HepG2 (cell line): ENCODE measurements around the gene OR2V2. TPM values are rescaled to one million over a fixed set of nuclear protein-coding genes. Genes with fewer than 3 reads are reported as not detected.

Experiments
- ARID5B ChIP-seq: IDR thresholded peaks from 2 replicates; pipeline ENCODE4 v1.4.0; 2020; ENCODE audit warnings: mild to moderate bottlenecking, missing genetic modification reagents
- HOXA3 ChIP-seq: sonication (generic); formaldehyde crosslinking; IDR thresholded peaks from 2 replicates; pipeline ENCODE4 v1.5.0; 2020; ENCODE audit warnings: missing genetic modification reagents
- MYNN ChIP-seq: sonication (generic); formaldehyde crosslinking; IDR thresholded peaks from 2 replicates; pipeline ENCODE4 v1.4.0; 2020; ENCODE audit warnings: mild to moderate bottlenecking, low read depth, missing genetic modification reagents
- PLRG1 ChIP-seq: fragments of 450-650 bp; conservative IDR thresholded peaks from 2 replicates; pipeline ENCODE4 v1.6.1; 2016
- ZNF292 ChIP-seq: sonication (generic); formaldehyde crosslinking; IDR thresholded peaks from 2 replicates; pipeline ENCODE4 v1.8.1; 2022; ENCODE audit warnings: mild to moderate bottlenecking, low read depth, missing genetic modification reagents, borderline replicate concordance
- ZNF777 ChIP-seq: sonication (generic); formaldehyde crosslinking; IDR thresholded peaks from 2 replicates; pipeline ENCODE4 v1.4.0; 2020; ENCODE audit warnings: missing genetic modification reagents
- polyA plus RNA-seq, 8 experiments: library from polyadenylated mRNA; depleted of rRNA in 3 of 8; stranded (reverse) in 7 of 8; unstranded in 1 of 8; fragments of >200 nt; fragmentation: Illumina TruSeq in 4 of 8; extraction: Trizol in 4 of 8; gene quantifications; 2 replicates each; pipeline versions ENCODE4 v1.2.1 to v1.2.3, GENCODE V29; 2011 to 2016; ENCODE audit warnings: low read depth in 4 of 8, missing spikeins in 1 of 8, mixed read lengths in 1 of 8; ENCODE audit not compliant: insufficient read depth in 1 of 8
- total RNA-seq, 5 experiments: library from RNA; depleted of rRNA; stranded (reverse); fragments of >200 nt; fragmentation: Illumina TruSeq; extraction: Trizol; gene quantifications; 2 replicates each; pipeline ENCODE4 v1.2.3, GENCODE V29; 2016; ENCODE audit warnings: low read depth in 1 of 5
- TF ChIP-seq, protein P1 (sequence below): sonication (generic); formaldehyde crosslinking; IDR thresholded peaks from 2 replicates; pipeline ENCODE4 v1.5.0; 2020; ENCODE audit warnings: mild to moderate bottlenecking, missing genetic modification reagents, borderline replicate concordance
- TF ChIP-seq, protein P2 (sequence below): sonication (generic); formaldehyde crosslinking; conservative IDR thresholded peaks from 2 replicates; pipeline ENCODE4 v1.4.0; 2020; ENCODE audit warnings: mild to moderate bottlenecking, missing genetic modification reagents, moderate library complexity
- TF ChIP-seq, protein P3 (sequence below): sonication (generic); formaldehyde crosslinking; IDR thresholded peaks from 2 replicates; pipeline ENCODE4 v1.9.0; 2021; ENCODE audit warnings: mild to moderate bottlenecking, missing genetic modification reagents

Gene OR2V2
- total and polyA plus RNA-seq, 2 of the 13 experiments (the other 11 are each of a cell fraction or from before 2014, with no cell fraction given) = not detected

DNA sequence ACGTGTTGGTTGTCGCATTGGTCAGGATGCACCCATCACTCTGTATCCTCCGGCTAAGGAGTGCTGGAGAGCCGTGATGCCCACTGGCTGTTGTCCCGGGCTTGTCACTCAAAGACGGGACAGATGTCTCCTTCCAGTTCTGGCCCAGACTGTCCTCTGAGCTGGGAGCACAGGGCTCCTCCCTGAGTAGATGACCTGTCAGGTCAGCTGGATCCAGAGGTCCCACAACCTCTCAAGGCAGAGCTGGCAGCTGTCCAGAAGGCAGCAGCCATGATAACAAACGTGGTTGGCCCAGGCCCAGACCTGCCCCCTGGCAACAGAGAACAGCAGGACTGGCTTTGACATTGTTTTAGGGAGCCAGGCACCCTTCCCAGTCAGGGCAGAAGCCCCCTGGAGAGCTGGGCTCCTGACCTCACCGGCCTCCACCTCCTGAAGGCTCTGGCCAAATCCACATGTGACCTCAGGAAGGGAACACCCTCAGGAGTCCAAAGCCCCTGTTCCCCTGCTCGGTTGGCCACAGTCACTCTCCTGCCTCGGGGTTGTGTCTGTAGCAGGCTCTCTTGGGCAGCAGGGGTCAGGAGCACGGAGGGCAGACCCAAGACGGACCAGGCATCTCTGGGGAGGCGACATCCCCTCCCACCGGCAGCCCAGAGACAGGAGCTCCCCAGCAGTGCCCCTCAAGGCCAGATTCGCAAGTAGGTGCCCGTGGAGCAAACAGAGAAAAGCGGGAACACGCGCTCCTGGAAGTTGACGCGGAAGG lies 47.3 kb downstream of the OR2V2 start (continued):
- no peak for TF ChIP-seq ARID5B (CRISPR knock-in tag)
- peak; percentile 33; the same call in 1 of the 2 replicates for TF ChIP-seq HOXA3 (CRISPR knock-in tag)
- TF ChIP-seq, protein P1, sequence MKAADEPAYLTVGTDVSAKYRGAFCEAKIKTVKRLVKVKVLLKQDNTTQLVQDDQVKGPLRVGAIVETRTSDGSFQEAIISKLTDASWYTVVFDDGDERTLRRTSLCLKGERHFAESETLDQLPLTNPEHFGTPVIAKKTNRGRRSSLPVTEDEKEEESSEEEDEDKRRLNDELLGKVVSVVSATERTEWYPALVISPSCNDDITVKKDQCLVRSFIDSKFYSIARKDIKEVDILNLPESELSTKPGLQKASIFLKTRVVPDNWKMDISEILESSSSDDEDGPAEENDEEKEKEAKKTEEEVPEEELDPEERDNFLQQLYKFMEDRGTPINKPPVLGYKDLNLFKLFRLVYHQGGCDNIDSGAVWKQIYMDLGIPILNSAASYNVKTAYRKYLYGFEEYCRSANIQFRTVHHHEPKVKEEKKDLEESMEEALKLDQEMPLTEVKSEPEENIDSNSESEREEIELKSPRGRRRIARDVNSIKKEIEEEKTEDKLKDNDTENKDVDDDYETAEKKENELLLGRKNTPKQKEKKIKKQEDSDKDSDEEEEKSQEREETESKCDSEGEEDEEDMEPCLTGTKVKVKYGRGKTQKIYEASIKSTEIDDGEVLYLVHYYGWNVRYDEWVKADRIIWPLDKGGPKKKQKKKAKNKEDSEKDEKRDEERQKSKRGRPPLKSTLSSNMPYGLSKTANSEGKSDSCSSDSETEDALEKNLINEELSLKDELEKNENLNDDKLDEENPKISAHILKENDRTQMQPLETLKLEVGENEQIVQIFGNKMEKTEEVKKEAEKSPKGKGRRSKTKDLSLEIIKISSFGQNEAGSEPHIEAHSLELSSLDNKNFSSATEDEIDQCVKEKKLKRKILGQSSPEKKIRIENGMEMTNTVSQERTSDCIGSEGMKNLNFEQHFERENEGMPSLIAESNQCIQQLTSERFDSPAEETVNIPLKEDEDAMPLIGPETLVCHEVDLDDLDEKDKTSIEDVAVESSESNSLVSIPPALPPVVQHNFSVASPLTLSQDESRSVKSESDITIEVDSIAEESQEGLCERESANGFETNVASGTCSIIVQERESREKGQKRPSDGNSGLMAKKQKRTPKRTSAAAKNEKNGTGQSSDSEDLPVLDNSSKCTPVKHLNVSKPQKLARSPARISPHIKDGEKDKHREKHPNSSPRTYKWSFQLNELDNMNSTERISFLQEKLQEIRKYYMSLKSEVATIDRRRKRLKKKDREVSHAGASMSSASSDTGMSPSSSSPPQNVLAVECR (CRISPR knock-in tag) = no peak
- no peak for TF ChIP-seq MYNN
- TF ChIP-seq, protein P2, sequence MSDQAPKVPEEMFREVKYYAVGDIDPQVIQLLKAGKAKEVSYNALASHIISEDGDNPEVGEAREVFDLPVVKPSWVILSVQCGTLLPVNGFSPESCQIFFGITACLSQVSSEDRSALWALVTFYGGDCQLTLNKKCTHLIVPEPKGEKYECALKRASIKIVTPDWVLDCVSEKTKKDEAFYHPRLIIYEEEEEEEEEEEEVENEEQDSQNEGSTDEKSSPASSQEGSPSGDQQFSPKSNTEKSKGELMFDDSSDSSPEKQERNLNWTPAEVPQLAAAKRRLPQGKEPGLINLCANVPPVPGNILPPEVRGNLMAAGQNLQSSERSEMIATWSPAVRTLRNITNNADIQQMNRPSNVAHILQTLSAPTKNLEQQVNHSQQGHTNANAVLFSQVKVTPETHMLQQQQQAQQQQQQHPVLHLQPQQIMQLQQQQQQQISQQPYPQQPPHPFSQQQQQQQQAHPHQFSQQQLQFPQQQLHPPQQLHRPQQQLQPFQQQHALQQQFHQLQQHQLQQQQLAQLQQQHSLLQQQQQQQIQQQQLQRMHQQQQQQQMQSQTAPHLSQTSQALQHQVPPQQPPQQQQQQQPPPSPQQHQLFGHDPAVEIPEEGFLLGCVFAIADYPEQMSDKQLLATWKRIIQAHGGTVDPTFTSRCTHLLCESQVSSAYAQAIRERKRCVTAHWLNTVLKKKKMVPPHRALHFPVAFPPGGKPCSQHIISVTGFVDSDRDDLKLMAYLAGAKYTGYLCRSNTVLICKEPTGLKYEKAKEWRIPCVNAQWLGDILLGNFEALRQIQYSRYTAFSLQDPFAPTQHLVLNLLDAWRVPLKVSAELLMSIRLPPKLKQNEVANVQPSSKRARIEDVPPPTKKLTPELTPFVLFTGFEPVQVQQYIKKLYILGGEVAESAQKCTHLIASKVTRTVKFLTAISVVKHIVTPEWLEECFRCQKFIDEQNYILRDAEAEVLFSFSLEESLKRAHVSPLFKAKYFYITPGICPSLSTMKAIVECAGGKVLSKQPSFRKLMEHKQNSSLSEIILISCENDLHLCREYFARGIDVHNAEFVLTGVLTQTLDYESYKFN (CRISPR knock-in tag) = no peak
- no peak for TF ChIP-seq PLRG1
- TF ChIP-seq ZNF292 = no peak; the same call in 1 of the 2 replicates
- TF ChIP-seq ZNF777 (CRISPR knock-in tag) = peak; percentile 42; the same call in 1 of the 2 replicates
- TF ChIP-seq, protein P3, sequence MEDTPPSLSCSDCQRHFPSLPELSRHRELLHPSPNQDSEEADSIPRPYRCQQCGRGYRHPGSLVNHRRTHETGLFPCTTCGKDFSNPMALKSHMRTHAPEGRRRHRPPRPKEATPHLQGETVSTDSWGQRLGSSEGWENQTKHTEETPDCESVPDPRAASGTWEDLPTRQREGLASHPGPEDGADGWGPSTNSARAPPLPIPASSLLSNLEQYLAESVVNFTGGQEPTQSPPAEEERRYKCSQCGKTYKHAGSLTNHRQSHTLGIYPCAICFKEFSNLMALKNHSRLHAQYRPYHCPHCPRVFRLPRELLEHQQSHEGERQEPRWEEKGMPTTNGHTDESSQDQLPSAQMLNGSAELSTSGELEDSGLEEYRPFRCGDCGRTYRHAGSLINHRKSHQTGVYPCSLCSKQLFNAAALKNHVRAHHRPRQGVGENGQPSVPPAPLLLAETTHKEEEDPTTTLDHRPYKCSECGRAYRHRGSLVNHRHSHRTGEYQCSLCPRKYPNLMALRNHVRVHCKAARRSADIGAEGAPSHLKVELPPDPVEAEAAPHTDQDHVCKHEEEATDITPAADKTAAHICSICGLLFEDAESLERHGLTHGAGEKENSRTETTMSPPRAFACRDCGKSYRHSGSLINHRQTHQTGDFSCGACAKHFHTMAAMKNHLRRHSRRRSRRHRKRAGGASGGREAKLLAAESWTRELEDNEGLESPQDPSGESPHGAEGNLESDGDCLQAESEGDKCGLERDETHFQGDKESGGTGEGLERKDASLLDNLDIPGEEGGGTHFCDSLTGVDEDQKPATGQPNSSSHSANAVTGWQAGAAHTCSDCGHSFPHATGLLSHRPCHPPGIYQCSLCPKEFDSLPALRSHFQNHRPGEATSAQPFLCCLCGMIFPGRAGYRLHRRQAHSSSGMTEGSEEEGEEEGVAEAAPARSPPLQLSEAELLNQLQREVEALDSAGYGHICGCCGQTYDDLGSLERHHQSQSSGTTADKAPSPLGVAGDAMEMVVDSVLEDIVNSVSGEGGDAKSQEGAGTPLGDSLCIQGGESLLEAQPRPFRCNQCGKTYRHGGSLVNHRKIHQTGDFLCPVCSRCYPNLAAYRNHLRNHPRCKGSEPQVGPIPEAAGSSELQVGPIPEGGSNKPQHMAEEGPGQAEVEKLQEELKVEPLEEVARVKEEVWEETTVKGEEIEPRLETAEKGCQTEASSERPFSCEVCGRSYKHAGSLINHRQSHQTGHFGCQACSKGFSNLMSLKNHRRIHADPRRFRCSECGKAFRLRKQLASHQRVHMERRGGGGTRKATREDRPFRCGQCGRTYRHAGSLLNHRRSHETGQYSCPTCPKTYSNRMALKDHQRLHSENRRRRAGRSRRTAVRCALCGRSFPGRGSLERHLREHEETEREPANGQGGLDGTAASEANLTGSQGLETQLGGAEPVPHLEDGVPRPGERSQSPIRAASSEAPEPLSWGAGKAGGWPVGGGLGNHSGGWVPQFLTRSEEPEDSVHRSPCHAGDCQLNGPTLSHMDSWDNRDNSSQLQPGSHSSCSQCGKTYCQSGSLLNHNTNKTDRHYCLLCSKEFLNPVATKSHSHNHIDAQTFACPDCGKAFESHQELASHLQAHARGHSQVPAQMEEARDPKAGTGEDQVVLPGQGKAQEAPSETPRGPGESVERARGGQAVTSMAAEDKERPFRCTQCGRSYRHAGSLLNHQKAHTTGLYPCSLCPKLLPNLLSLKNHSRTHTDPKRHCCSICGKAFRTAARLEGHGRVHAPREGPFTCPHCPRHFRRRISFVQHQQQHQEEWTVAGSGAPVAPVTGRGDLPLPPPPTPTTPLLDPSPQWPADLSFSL (CRISPR knock-in tag) = no peak
